Activated CD8-positive, alpha-beta memory T cell treated with anti-CD3 and anti-CD28 coated beads, Interleukin-2, amount 50 U/mL, for 24 hours (primary cell): ENCODE measurements around the gene CABYR.
"Not testable (repeated sequence)": the region's sequence is repeated elsewhere in the genome, so short reads cannot be mapped to it uniquely, and the experiment has no call there.

Source experiments
- DNase-seq: peaks from one replicate; pipeline ENCODE4 v3.0.0-alpha.2; 2020; ENCODE audit errors: extremely low read depth

The CABYR gene

DNA sequence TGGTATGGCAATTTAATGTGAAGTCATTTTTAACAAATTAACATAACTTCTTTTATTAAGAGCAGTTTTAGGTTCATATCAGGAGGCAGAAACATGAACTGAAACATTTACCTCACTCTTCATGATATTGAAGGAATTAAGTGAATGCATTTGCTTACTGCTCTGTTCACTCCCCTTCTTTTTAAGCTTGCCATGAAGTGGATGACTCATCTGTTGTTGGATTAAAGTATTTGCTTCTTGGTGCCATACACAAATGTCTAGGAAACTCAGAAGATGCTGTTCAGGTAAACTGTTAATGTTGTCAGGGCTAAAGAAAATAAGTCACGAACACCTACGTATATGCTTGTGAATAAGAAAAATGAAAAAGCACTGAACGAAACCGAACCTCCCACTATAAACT is 10.2 kb upstream of the CABYR start:
- no peak for DNase-seq

DNA sequence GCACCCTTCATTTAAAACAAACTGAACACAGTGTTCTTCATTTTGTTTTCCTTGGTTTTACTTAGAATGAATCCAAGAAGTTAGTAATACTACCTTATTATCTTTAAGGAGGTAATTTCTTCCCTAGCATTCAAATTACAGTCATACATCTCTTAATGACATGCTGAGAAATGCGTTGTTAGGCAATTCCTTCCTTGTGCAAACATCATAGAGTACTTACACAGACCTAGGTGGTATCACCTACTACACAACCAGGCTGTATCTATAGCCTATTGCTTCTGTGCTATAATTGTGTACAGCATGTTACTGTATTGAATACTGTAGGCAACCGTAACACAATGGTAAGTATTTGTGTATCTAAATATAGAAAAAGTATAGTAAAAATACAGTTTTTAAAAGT is 8.4 kb upstream of the CABYR start:
- no peak for DNase-seq

DNA sequence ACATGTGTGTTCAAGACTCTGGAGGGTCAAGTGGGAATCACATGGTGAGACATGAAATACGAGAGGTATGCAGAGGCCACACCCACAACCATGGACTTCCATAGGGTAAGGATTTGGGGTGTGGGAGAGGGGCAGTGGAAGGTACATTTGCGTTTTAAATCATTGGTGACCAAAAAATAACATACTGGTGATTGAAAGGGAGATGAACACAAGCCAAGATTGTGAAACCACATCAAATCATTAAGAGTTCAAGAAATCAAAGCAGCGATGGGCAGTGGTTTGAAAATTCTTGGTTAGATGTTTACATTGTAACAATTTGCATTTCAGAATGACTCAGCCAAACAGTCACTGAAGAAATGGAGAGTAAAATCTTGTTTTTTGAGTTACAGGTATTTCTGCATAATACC is 1.9 kb upstream of the CABYR start:
- DNase-seq: no peak

DNA sequence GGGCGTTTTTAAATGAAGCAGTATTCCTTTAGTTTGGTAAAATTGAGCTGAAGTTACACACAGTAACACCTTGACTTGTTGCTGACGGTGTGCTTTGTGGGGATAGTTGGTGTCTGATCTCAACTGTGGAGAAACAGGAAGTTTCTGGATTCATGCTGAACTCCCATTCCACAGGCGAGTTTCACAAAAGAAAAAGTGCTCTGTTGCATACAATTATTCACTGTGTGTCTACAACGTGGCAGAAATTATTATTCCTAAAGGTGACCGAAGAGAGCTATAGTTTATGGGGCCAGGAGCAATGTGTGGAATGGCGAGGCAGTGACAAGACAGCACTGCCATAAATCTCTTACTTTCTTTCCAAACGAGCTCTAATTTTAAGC is 463 bp upstream of the CABYR start:
- no peak for DNase-seq

DNA sequence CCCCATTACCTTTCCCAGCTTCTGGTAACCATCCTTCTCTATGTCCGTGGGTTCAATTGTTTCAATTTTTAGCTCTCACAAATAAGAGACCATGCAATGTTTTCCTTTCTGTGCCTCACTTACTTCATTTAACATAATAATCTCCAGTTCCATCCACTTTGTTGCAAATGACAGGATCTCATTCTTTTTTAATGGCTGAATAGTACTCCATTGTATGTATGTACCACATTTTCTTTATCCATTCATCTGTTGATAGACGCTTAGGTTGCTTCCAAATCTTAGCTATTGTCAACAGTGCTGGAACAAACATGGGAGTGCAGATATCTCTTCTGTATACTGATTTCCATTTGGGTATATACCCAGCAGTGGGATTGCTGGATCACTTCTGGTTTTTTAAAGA is 1.8 kb downstream of the CABYR start:
- no peak for DNase-seq

DNA sequence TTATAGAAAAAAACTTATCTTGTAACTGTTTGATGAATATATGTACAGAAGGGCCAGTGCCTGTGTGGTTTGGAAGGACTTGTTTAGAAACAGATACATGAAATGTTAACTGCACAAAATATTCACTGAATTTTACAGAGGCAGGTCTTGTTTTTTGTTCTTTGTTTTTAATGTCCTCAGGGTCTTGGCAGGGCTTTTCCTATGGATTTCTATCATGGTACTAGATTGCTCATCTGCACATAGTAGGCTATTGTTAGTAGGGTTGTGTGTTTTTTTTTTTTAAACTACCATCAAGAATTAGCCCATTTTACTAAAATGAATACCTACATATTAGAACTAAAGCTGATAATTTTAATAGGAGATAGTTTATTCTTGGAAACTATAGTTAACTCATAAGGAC is 3.5 kb downstream of the CABYR start:
- DNase-seq: no peak

DNA sequence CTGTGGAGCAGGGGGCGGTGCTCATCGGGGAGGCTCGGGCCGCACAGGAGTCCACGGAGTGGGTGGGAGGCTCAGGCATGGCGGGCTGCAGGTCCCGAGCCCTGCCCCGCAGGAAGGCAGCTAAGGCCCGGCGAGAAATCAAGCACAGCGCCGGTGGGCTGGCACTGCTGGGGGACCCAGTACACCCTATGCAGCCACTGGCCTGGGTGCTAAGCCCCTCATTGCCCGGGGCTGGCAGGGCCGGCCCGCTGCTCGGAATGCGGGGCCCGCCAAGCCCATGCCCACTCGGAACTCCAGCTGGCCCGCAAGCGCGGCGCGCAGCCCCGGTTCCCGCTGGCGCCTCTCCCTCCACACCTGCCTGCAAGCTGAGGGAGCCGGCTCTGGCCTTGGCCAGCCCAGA is 10.7 kb downstream of the CABYR start:
- not testable (repeated sequence) for DNase-seq

DNA sequence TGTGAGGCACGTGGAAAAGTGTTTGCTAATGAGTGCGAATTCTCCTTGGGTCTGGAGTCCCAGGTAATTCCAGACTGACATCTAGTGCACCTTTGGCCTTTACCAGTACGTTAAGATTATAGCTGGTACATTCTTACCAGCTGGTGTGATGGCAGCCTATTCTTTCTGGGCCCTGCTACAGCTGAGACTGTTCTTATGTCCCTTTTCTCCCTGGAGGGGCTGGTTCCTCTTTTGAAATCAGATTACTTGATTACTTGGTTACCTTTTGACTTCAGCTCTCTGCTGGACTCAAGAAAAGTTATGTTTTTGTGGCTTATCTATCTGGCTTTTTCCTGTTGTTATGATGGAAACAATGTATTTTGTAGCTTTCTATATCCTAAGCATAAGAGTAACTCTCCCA is 14.5 kb downstream of the CABYR start:
- DNase-seq: no peak

DNA sequence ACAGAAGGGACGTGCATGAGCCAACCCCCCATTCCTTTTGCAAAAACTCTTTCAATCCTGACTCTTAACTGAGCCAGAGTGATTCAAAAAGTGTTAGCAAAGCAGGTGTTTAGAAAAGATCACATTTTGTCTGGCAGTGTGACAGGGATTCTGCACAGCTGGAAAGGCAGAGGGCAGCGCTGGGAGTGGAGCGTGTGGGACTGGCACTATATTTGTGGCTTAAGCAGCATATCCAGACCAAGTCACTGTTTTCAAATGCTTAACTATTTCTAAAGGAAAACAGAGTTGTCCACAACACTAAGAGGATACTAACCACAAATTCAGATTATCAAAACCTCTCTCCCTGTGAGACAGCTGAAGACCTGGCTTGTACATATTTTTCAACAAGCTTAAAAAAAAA is 19.0 kb downstream of the CABYR start:
- no peak for DNase-seq

DNA sequence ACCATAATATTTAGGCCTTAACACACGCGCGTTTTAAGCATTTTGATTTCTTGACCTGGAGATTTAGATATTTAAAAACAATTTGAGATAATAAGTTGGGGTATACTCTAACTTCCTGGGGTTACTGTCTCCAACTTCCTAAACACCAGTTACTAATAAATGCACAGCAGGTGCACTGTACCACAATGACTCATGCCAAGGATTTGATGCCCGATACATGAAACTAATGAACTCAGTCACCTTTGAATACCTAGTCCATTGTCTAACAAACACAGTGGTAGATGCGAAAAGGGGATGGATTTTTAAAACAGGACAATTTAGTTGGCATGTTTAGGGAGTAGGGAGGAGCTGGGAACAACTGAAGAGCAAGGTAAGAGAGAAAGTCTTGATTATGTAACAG is 21.2 kb downstream of the CABYR start:
- DNase-seq: no peak

DNA sequence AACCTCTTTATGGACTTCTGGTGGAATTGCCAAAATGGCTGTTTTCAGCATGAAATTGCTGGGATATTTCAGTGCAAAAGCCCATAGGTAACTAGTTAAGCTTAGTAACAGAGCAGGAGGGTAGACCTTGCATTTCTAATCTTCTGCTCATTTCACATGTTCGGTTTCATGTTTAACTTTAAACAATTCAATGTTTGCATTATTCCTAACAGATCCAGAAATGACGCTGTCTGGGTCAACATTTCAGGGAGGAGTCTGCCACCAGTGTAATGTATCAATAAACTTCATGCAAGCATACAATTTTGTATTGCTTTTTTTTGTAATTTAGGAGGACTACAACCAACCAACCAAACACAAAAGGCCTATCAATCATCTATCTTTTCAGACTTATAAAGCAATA is 22.4 kb downstream of the CABYR start:
- no peak for DNase-seq

DNA sequence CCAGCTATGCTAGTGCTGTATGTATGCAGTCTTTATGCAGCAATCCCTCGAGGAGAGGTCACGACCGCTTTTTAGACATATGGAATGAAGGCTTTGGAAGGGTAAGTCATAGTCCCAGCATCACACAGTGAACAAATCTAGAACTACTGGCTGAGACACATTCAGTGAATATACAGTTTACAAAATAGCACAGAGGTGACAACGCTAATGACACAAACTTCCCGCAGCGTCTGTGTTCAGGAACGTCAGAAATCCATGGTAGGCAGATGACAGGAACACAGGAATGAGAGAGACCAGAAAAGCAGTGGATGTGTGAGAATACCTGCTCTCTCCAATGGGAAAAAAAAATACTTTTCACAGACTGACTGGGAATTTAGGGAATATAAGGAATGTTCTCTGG is 29.6 kb downstream of the CABYR start:
- no peak for DNase-seq

DNA sequence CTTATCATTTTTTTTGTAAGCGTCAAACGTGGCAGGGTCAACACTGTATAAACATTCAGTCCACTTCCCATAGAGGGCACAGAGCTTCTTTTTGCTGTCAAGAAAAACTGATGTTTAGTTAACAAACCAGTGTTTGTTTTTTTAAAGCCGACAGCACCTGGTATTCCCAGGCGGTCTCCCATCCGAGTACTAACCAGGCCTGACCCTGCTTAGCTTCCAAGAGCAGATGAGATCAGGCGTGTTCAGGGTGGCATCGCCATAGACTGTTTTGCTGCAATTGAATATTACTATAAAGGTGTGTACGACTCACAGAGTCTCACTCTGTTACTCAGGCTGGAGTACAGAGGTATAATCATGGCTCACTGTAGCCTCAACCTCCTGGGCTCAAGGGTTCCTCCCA is 31.5 kb downstream of the CABYR start:
- no peak for DNase-seq

DNA sequence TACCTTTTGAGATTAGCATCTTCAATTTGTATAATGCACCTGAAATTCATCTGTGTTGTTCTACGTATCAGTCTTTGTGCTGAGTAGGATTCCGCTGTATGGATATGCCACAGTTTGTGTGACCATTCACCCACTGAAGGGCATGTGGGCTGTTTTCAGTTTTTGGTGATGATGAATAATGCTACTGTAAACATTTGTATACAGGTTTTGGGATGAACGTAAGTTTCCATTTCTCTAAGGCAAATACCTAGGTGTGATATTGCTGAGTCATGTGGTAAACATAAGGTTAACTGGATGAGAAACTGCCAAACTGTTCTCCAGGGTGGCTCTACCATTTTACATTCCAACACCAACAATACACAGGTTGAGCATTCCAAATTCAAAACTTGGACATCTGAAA is 35.1 kb downstream of the CABYR start:
- DNase-seq: no peak

DNA sequence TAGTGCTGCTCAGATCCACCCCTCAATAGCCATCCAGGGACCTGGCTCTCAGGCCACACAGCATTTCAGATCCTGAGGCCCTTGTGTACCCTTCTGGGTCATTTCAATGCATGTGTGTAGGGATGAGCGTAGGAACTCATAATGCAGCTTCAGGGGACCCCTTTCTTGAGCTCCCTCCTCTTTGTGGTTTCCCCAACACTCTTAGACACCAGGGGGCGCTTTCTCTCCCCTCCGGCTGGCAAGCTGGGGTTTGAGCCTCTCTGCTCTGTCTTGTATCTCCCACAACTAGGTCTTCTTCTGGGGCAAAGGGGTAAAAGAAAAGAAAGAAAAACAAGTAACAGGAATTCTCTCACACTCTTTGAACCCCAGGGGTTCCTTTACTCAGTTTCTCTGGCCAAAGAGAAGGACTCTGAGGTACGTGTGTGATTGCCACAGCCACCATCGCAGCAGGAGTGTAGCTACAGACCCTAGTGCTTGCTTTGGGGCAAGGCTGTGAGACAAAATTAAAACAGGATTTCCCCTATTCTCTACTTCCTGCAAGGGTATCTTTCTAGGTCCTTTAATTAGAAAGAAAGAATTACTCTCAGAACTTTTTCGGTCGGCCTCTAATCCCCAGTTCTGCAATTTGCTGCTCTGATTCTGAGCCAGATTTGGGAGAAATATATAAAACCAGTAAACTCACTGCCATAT is 38.0 kb downstream of the CABYR start:
- peak; percentile 23 for DNase-seq

DNA sequence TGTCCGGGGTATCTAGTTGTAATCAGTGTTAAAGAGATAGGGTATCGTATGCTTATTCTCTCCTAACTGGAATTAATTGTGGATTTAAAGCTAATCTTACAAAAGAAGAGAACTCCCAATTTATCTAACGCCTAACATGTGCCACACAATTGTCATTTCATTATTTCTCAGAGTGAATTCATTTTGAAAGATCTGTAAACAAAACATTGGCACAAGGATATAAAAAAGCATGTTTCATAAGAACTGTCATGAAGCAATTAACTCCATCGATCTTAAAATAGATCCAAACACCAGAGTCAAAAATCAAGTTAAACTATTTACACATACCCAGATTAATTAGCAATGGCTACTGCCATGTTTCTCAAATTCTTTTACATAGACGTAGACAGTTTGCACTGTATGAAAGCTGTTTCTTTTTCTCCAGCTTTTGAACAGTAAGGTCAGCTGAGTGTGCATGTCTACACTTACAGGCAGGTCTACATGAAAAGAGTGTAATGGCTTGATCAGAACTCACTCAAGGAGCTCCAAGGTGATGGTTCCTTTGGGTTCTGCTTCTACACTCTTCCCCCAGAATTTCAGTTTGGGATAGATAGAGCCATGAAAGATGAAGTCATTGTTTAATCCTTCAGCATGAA is 38.8 kb downstream of the CABYR start:
- no peak for DNase-seq

DNA sequence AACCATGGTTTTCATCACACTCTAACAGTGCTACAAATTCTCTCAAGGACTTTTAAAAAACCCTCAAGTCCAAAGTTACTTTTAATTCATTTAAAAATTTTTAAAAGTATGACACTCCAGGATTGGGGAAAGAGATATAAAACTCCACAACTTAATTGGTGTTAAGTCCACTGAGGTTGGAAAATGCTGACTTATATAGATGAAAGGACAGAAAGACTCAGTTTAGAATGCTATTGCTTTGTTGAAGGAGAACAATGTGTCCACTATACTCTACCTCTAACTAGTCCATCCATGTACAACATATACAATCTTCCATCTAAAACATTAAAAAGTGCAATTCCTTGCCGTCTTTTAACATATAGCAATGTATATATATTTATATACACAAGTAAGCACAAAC is 41.2 kb downstream of the CABYR start:
- DNase-seq: no peak

DNA sequence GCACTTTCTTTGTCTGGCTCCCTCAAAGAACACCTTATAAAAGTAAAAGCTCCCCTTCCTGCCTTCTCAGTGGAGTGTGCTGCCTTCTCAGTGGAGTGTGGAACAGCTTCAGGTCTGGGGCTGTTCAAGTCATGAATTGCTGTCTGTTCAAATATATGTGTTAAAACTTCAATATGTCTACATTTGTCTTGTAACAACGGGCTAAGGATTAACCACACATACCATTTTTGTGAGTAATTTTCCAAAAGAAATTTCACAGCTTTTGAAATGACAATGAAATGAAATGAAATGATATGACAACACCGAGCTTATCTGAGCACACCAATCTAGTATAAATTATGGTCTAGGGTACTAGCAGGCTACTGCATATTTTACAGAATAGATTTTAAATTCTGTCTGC is 42.9 kb downstream of the CABYR start:
- no peak for DNase-seq

DNA sequence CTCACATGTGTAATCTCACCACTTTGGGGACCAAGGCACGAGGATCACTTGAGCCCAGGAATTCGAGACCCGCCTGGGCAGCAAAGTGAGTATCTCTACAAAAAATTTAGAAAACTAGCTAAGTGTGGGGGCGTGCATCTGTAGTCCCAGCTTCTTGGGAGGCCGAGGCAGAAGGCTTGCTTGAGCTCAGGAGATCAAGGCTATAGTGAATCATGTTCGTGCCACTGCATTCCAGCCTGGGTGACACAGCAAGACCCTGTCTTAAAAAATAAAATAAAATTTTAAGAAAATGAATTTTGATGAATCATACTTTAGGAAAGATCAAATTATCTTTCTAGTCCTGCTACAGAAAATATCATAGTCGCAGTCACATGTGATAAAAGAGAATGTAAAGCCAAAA is 46.9 kb downstream of the CABYR start:
- no peak for DNase-seq

DNA sequence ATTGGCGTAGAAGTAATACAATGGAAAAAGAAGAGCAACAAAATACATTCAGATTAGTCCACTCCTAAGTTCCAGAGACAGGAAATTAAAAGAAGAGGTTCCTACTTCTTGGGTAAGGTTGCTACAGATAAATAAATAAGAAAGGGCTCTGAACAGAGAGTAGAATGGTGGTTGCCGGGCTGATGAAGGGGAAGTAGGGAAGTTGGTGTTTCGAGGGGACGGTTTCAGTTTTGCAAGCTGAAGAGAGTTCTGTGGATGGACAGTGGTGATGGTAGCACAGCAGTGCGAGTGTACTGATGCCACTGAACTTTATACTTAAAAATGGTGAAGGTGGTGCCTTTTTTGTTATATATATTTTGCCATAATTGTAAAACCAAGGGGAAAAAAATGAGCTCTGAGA is 48.2 kb downstream of the CABYR start:
- no peak for DNase-seq

DNA sequence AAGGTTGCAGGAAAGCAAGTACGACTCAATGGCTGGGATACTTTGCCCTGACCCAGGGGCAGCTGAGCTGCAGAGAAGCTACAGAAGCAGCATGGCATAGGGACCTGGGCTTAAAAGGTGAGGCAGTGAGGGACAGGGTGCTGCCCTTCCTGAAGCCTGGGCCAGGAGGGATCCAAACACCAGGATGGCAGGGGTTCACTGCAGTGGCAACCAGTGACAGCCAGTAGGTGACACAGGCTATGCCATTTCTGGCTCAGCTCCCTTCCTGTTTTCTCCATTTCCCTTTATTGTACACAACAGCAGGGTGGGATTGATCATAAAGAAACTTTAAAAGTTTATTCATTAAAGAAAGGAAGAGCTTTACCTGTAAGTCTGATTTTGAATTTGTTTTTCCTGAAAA is 48.8 kb downstream of the CABYR start:
- no peak for DNase-seq

DNA sequence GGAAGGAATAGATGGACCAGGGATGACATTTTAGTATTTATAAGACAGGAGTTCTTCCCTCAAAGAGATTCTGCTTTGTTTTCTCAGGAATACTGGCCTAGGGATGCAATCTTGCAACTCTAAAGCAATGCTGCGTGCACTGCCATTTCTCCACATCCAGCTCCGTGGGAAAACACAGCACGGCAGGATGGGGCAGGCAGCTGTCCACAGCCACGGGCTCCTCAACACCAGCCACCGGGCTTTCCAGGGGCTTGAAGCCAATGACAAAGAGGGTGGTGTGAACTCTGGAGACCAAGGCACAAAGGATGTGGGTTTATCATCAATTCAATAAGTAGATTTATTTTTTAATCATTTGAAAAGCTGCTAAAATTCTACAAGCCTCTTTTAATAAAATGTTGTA is 49.3 kb downstream of the CABYR start:
- no peak for DNase-seq

DNA sequence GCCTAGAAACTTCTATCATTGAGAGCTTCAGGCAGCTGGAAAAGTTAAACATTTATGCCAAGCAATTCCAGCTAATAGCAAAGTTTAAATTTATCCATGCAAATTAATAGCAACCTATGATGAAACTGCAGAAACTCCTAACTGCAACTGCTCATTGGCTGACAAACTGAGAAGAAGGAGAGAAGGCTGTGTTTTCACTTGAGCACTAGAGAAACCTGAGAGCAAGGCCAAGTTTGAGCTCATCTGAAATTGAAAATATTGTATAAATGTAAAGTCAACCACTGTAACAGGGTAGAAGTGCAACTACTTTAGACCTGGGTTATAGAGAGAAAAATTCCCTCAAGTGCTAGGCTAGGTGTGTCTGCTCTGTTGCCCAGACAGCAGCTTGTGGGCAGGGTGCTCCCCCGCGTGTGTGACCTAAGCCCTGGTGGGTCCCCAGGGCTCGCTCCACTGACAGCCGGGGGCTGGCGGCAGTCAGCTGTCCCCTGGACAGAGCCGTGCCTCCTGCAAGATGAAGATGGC is 50.2 kb downstream of the CABYR start:
- DNase-seq: no peak
